ENCODE results near the gene MOB3B.

The MOB3B gene

DNA sequence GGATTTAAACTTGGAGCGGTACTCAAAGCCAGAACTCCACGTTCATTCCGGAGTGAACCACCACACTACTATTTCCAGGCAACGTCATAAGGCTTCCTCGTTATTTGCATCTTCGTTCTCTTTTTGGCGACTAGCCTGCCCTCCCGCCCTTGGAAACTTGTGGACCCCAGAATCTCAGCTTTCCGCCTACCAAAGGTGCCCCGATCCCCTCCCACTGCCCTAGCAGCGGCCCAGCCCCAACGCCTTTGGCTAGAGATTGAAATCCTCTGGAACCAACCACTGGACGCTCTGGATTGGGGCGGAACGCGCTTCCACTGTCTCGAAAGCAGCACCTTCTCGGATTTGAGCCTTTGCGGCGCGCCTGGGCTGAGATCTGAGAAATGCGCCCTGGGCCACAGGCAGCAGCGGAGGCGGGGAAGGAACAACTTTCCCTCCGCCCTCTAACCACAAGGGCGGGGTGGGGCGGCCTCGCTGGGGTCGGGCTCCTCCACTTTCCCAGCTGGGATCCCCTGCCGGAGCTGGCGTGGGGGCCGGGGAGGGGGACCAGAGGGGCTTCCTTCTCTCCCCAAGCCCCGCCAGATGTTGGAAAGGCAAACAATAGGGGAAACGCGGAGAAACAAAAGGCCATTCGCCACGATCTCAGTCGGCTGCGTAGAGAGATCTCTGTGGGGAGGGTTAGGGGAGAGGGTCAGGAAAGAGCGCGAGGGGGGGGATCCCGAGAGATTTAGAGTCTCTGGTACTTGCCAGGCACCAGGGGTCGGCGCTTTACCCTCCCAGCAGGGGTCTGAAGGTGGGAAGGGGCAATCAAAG lies 1.3 kb downstream of the MOB3B start:
- peak; percentile 67 for DNase-seq (ENCODE audit: low spot score)
- TF ChIP-seq CTCF (IDR thresholded peaks at IDR 0.05; ENCODE audit: extremely low read depth, missing control alignments) = no peak

DNA sequence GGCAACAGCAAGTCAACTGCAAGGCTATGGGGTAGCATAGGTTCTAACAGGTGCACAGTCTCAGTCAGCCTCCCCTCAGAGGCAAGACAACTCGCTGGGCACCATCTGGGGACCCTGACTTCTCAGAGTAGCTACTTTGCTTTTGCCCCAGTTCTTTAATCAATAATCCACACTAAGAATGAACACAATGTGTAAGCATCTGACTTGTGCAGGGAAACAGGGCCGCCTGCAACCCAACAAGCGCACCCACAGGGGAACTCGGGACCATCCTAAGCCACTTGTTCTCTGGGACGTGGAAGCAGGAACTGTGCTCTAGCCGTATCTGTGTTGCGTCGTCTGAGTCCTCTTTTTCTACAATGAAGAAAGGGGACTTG lies 1.9 kb downstream of the MOB3B start:
- TF ChIP-seq CTCF (IDR thresholded peaks at IDR 0.05; ENCODE audit: extremely low read depth, missing control alignments) = no peak
- DNase-seq (ENCODE audit: low spot score) = no peak

DNA sequence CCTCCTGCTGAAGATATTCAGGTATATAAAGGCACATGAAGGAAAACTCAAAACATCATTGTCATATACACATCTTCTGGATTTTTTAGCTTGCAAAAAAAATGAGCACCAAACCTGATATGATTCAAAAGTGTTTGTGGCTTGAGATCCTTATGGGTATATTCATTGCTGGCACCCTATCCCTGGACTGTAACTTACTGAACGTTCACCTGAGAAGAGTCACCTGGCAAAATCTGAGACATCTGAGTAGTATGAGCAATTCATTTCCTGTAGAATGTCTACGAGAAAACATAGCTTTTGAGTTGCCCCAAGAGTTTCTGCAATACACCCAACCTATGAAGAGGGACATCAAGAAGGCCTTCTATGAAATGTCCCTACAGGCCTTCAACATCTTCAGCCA lies 5.4 kb downstream of the MOB3B start, which contains the start of gene IFNK:
IFNK (plus strand) TSS at position 55 of the 400 bp plus-strand sequence; CDS start at position 102, 47 bp downstream.
- DNase-seq (ENCODE audit: low spot score) = no peak
- TF ChIP-seq CTCF (IDR thresholded peaks at IDR 0.05; ENCODE audit: extremely low read depth, missing control alignments) = no peak

GRCh38 chr9:27523141-27523540 lies 6.5 kb downstream of the MOB3B start:
- TF ChIP-seq CTCF (IDR thresholded peaks at IDR 0.05; ENCODE audit: extremely low read depth, missing control alignments) = no peak

DNA sequence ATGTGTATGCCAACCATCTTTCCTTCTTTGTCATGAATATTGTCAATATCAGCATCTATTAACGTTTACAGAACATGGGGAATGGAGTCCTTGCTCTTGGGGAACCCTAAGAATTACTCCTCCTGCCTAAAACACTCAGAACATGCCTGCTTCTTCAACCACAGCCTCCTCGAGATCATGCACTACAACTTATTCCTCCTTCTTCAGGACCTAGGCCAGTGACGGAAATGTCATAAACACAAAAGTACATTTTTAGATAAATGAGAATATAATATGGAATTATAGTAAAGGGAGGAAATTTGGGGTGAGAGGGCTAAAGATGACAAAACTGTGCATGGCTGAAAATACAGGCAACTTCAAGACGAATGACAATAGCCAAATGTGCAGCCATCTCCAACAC lies 8.6 kb downstream of the MOB3B start:
- no peak for DNase-seq (ENCODE audit: low spot score)
- TF ChIP-seq CTCF (IDR thresholded peaks at IDR 0.05; ENCODE audit: extremely low read depth, missing control alignments) = no peak

More at GRCh38 chr9:27523141-27523540, 6.5 kb downstream of the MOB3B start:
- DNase-seq (ENCODE audit: low spot score) = no peak

- no peak for DNase-seq (ENCODE audit: low spot score)
- TF ChIP-seq CTCF (IDR thresholded peaks at IDR 0.05; ENCODE audit: extremely low read depth, missing control alignments) = no peak
Measured at GRCh38 chr9:27519466-27520465, 9.8 kb downstream of the MOB3B start.

- TF ChIP-seq CTCF (IDR thresholded peaks at IDR 0.05; ENCODE audit: extremely low read depth, missing control alignments) = no peak
- DNase-seq (ENCODE audit: low spot score) = no peak
Measured at GRCh38 chr9:27518809-27519208, 10.8 kb downstream of the MOB3B start.

Data from GM20000 (cell line).